Calu3 (cell line): Measurements from ENCODE around the gene ZBTB40. TPM values are rescaled to one million over a fixed set of nuclear protein-coding genes. Genes with fewer than 3 reads are reported as not detected.

ENCODE experiments used
- BruUV-seq: library from RNA; stranded (reverse); fragments of 400-500 nt; replicated peaks from 2 replicates; lab custom pipeline; 2021; lab: Mats Ljungman, UMichigan
- CTCF ChIA-PET: fragments of 300-600 bp; sonication (Branson Sonifier 250); formaldehyde crosslinking; loops from one replicate; lab custom pipeline; 2022; ENCODE audit warnings: antibody characterized with exemption; lab: Charles Lee
- DNase-seq: peaks from one replicate; pipeline ENCODE4 v3.0.0; 2022
- H3K27ac Mint-ChIP-seq: one replicate; pipeline ENCODE4 v1.8.0; 2022; ENCODE audit warnings: mixed read lengths; ENCODE audit not compliant: unreplicated experiment
- H3K27me3 Mint-ChIP-seq: one replicate; pipeline ENCODE4 v1.8.0; 2022; ENCODE audit warnings: mixed read lengths; ENCODE audit not compliant: unreplicated experiment
- H3K36me3 Mint-ChIP-seq: one replicate; pipeline ENCODE4 v1.8.0; 2022; ENCODE audit warnings: mild to moderate bottlenecking, moderate library complexity, mixed read lengths; ENCODE audit not compliant: insufficient read depth, unreplicated experiment
- H3K4me1 Mint-ChIP-seq: one replicate; pipeline ENCODE4 v1.8.0; 2022; ENCODE audit warnings: mild to moderate bottlenecking, low read depth, mixed read lengths; ENCODE audit not compliant: unreplicated experiment
- H3K4me3 Mint-ChIP-seq: one replicate; pipeline ENCODE4 v1.8.0; 2022; ENCODE audit warnings: mild to moderate bottlenecking, low read depth, moderate library complexity, mixed read lengths; ENCODE audit not compliant: unreplicated experiment
- H3K9me3 Mint-ChIP-seq: one replicate; pipeline ENCODE4 v1.8.0; 2022; ENCODE audit warnings: low read depth, mixed read lengths; ENCODE audit not compliant: unreplicated experiment
- intact Hi-C: fragments of 100-400 bp; cut with micrococcal nuclease; formaldehyde crosslinking; loops from one replicate; pipeline ENCODE4 v1.10.0; 2022; ENCODE audit not compliant: unreplicated experiment
- total RNA-seq: library from RNA; stranded (reverse); gene quantifications from 2 replicates; pipeline ENCODE4 v1.2.3, GENCODE V29; 2022
- TF ChIP-seq, protein P1 (sequence below): fragments of 200-600 bp; IDR thresholded peaks from one replicate; pipeline ENCODE4 v1.8.0; 2022; ENCODE audit warnings: antibody characterized with exemption; ENCODE audit not compliant: unreplicated experiment

The ZBTB40 gene
- total RNA-seq, 1 experiment from 2014 or later: 18.7 TPM

DNA sequence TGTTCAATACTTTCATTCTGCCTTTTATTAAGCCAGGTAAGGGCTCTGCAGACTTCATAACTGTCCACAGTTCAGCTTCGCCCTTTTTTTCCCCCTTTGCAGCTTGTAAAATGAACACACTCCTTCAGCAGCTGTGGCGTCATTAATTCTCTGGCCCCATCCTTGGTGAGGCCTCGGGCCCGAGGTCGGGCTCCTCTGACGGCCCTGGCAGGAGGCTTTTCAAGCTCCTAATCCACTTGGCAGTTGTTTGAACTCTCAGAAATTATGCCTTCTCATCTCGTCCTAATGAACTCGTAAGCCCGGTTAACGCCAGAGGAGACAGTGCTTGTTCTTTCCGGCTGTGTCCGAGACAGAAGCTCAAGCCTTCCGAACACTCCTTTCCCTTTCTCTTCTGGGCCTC, 93.5 kb downstream of the ZBTB40 start:
- no peak overlapping the region for H3K4me3 Mint-ChIP-seq
- peaks cover 7% of the 10 kb centered on the region for H3K4me1 Mint-ChIP-seq
- H3K36me3 Mint-ChIP-seq: no peaks in the 10 kb centered on the region
- H3K27me3 Mint-ChIP-seq: peaks cover 46% of the 10 kb centered on the region
- intact Hi-C loops: no loop called here
- H3K9me3 Mint-ChIP-seq: no peaks in the 10 kb centered on the region
- CTCF ChIA-PET: no interaction called here
- DNase-seq: no peak
- no peak overlapping the region for H3K27ac Mint-ChIP-seq
- no TSS peak for BruUV-seq
- TF ChIP-seq, protein P1, sequence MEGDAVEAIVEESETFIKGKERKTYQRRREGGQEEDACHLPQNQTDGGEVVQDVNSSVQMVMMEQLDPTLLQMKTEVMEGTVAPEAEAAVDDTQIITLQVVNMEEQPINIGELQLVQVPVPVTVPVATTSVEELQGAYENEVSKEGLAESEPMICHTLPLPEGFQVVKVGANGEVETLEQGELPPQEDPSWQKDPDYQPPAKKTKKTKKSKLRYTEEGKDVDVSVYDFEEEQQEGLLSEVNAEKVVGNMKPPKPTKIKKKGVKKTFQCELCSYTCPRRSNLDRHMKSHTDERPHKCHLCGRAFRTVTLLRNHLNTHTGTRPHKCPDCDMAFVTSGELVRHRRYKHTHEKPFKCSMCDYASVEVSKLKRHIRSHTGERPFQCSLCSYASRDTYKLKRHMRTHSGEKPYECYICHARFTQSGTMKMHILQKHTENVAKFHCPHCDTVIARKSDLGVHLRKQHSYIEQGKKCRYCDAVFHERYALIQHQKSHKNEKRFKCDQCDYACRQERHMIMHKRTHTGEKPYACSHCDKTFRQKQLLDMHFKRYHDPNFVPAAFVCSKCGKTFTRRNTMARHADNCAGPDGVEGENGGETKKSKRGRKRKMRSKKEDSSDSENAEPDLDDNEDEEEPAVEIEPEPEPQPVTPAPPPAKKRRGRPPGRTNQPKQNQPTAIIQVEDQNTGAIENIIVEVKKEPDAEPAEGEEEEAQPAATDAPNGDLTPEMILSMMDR: no peak

DNA sequence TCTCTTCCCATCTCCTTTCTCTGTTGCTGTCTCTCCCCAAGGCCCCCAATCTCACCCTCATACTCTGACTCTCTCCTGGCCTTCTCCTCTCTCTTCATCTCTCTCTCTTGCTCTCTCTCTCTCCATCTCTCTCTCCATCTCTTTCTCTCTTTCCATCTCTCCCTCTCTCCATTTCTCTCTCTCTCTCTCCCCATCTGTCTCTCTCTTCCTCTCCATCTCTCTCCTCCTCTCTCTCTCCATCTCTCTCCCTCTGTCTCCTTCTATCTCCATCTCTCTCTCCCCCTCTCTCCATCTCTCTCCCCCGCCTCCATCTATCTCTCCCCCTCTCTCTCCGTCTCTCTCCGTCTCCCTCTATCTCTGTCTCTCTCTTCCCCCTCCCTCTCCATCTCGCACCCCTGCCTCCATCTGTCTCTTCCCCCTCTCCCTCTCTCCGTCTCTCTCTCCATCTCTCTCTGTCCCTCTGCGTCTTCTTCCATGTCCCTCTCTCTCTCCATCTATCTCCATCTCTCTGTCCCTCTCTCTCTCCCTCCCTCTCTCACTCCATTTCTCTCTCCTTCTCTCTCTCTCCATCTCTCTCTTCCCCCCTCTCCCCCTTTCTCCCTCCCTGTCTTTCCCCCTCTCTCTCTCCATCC, 95.7 kb downstream of the ZBTB40 start:
- intact Hi-C loops: no loop called here
- no peaks in the 10 kb centered on the region for H3K9me3 Mint-ChIP-seq
- no peak overlapping the region for H3K27ac Mint-ChIP-seq
- no peaks in the 10 kb centered on the region for H3K36me3 Mint-ChIP-seq
- no TSS peak for BruUV-seq
- TF ChIP-seq, protein P1: no peak
- H3K27me3 Mint-ChIP-seq: peaks cover 68% of the 10 kb centered on the region
- CTCF ChIA-PET: no interaction called here
- no peak for DNase-seq
- H3K4me3 Mint-ChIP-seq: no peak overlapping the region
- no peaks in the 10 kb centered on the region for H3K4me1 Mint-ChIP-seq

DNA sequence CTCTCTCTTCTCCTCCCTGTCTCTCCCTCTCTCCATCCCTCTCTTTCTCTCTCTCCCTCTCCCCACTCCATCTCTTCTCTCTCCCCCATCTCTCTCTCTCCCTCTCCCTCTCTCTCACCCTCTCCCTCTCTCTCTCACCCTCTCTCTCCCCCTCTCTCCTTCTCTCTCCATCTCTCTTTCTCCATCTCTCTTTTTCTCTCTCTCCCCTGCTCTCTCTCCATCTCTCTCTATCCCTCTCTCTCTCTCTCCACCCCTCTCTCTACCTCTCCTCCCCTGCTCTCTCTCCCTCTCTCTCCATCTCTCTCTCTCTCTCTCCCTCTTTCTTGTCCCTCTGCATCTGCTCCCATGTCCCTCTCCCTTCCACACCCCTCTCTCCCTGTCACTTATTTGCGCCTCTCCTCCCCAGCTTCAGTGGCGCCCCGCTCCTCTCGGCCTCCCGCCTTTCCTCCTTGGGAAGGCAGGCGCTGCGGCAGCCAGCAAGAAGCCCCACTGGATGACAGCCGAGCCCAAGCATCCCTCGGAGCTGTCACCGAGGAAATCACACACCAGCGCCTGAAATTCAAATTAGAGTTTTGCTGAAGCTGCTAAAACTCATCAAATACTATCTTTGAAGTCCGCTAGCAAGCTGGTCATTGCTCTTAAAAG, 96.3 kb downstream of the ZBTB40 start:
- no peak overlapping the region for H3K27ac Mint-ChIP-seq
- H3K36me3 Mint-ChIP-seq: no peaks in the 10 kb centered on the region
- H3K4me1 Mint-ChIP-seq: no peaks in the 10 kb centered on the region
- no peak overlapping the region for H3K4me3 Mint-ChIP-seq
- TF ChIP-seq, protein P1: no peak
- intact Hi-C loops: no loop called here
- no peak for DNase-seq
- no peaks in the 10 kb centered on the region for H3K9me3 Mint-ChIP-seq
- peaks cover 74% of the 10 kb centered on the region for H3K27me3 Mint-ChIP-seq
- CTCF ChIA-PET: no interaction called here
- no TSS peak for BruUV-seq

DNA sequence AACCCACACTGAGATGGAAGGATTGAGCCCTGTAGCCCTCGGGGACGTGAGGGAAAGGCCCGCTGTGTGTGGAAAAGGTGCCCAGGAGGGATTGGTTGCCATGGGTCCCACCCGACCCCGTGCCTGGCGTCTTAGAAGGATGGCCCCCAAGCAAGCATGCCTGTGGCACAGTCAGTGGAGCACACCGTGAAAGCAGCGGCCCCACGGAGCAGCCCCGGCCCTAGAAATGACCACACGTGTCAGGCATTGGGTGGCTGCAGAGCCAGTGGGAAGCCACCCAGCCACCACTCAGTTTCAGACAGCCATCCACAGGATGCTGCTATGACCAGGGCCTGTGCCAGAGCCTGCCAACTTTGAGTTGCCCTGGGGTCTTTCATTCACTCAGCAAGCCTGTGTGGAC, 98.4 kb downstream of the ZBTB40 start:
- no peak overlapping the region for H3K27ac Mint-ChIP-seq
- TF ChIP-seq, protein P1: no peak
- no peaks in the 10 kb centered on the region for H3K36me3 Mint-ChIP-seq
- no TSS peak for BruUV-seq
- CTCF ChIA-PET: no interaction called here
- H3K27me3 Mint-ChIP-seq: peaks cover 95% of the 10 kb centered on the region
- no peaks in the 10 kb centered on the region for H3K9me3 Mint-ChIP-seq
- DNase-seq: no peak
- intact Hi-C loops: no loop called here
- H3K4me1 Mint-ChIP-seq: peaks cover 6% of the 10 kb centered on the region
- no peak overlapping the region for H3K4me3 Mint-ChIP-seq
